K562 (cell line): ENCODE data around the gene TMEM178A. TPM values are rescaled to one million over a fixed set of nuclear protein-coding genes. Genes with fewer than 3 reads are reported as not detected.

Source experiments
- ATAC-seq: fragments of 200-7000 bp; cut with Tn5 transposase; 3 replicates; pipeline ENCODE4 v1.9.1; 2020; ENCODE audit warnings: moderate library complexity
- BruUV-seq: library from RNA; stranded (reverse); fragments of 400-500 nt; replicated peaks from 2 replicates; lab custom pipeline; 2021; lab: Mats Ljungman, UMichigan
- CTCF ChIA-PET: fragments of 300-600 bp; formaldehyde crosslinking; extraction: SDS; loops from one replicate; lab custom pipeline; 2021; ENCODE audit warnings: low intra/inter-chr PET ratio; lab: Yijun Ruan, JAX
- POLR2A ChIA-PET: fragments of 300-600, 350-650 bp; sonication (Branson Sonifier 250); formaldehyde crosslinking; extraction: SDS; loops from one replicate; lab custom pipeline; 2021; ENCODE audit warnings: antibody characterized with exemption, inconsistent platforms; lab: Yijun Ruan, JAX
- DNase-seq, 4 experiments: peaks; one replicate each; pipeline versions ENCODE4 v3.0.0 to v3.0.0-alpha.2; 2011 to 2018; ENCODE audit warnings: low spot score in 3 of 4, mixed read lengths in 3 of 4; ENCODE audit errors: extremely low read depth in 1 of 4
- FAIRE-seq: peaks from 2 replicates; lab custom pipeline; 2011; peaks lifted over from hg19 to GRCh38; lab: Jason Lieb, UNC
- H2AFZ ChIP-seq: 2 replicates; pipeline ENCODE4 v1.6.0; 2011; ENCODE audit warnings: low read depth, low read length, control low read depth, inconsistent platforms
- H3K27ac ChIP-seq: fragments of 200-600 bp; 3 replicates; pipeline ENCODE4 v1.8.0; 2011; ENCODE audit warnings: low read depth, mild to moderate bottlenecking, control low read depth, inconsistent platforms, low read length, moderate library complexity, mixed read lengths; ENCODE audit errors: extremely low read depth
- H3K27me3 ChIP-seq, 2 experiments: fragments of 300-600 bp in 1 of 2; 2 replicates in 1 of 2; 3 replicates in 1 of 2; pipeline versions ENCODE4 v1.6.0 to v1.8.0; 2011; ENCODE audit warnings: inconsistent platforms in 2 of 2, low read length in 2 of 2, mild to moderate bottlenecking in 1 of 2, mixed read lengths in 1 of 2, moderate library complexity in 1 of 2; ENCODE audit not compliant: control insufficient read depth in 2 of 2, insufficient read depth in 2 of 2
- H3K36me3 ChIP-seq: fragments of 300-600 bp; 3 replicates; pipeline ENCODE4 v1.8.0; 2011; ENCODE audit warnings: mild to moderate bottlenecking, low read length, inconsistent platforms; ENCODE audit not compliant: control insufficient read depth, insufficient read depth
- H3K4me1 ChIP-seq, 2 experiments: fragments of 200-600 bp in 1 of 2; replicated peaks in 1 of 2; 2 replicates in 1 of 2; 3 replicates in 1 of 2; pipeline versions ENCODE4 v1.5.1 to v1.8.0; 2011; ENCODE audit warnings: inconsistent platforms in 2 of 2, low read length in 2 of 2, mild to moderate bottlenecking in 1 of 2, mixed read lengths in 1 of 2, moderate library complexity in 1 of 2; ENCODE audit not compliant: control insufficient read depth in 2 of 2, insufficient read depth in 2 of 2
- H3K4me2 ChIP-seq: 2 replicates; pipeline ENCODE4 v1.6.1; 2011; ENCODE audit warnings: low read length, control low read depth, inconsistent platforms, mixed read lengths; ENCODE audit not compliant: insufficient read depth
- H3K4me3 ChIP-seq: fragments of 200-600 bp; sonication (generic), shearing (Covaris generic); 2 replicates; pipeline ENCODE4 v1.5.1; 2016; ENCODE audit warnings: control low read depth, inconsistent platforms
- H3K79me2 ChIP-seq: fragments of 200-600 bp; 3 replicates; pipeline ENCODE4 v1.8.0; 2011; ENCODE audit warnings: low read length, inconsistent platforms; ENCODE audit not compliant: control insufficient read depth, insufficient read depth
- H3K9ac ChIP-seq, 2 experiments: 2 replicates each; pipeline versions ENCODE4 v1.6.0 to v1.6.1; 2011; ENCODE audit warnings: low read depth in 2 of 2, low read length in 2 of 2, control low read depth in 1 of 2, inconsistent platforms in 1 of 2, mild to moderate bottlenecking in 1 of 2, mixed read lengths in 1 of 2; ENCODE audit not compliant: insufficient read depth in 1 of 2
- H3K9me1 ChIP-seq: one replicate; pipeline ENCODE4 v1.6.0; 2011; ENCODE audit warnings: inconsistent platforms, mild to moderate bottlenecking, low read length, moderate library complexity; ENCODE audit not compliant: control insufficient read depth, insufficient read depth
- H3K9me3 ChIP-seq: replicated peaks from 2 replicates; pipeline ENCODE4 v1.5.1; 2011; ENCODE audit warnings: low read depth, low read length, inconsistent platforms; ENCODE audit not compliant: control insufficient read depth, insufficient read depth
- H4K20me1 ChIP-seq: replicated peaks from 2 replicates; pipeline ENCODE4 v1.6.1; 2011; ENCODE audit warnings: low read length, inconsistent platforms, mixed read lengths; ENCODE audit not compliant: control insufficient read depth, insufficient read depth
- CBX5 ChIP-seq: IDR thresholded peaks from 2 replicates; pipeline ENCODE4 v1.6.1; 2014; ENCODE audit warnings: low read depth, borderline replicate concordance
- FOXJ2 ChIP-seq: fragments of 200-800 bp; sonication (Bioruptor generic); IDR thresholded peaks from 2 replicates; pipeline ENCODE4 v1.6.1; 2016; ENCODE audit warnings: missing genetic modification characterization, missing compliant biosample characterization
- GTF2B ChIP-seq: IDR thresholded peaks from 2 replicates; pipeline ENCODE4 v1.6.1; 2011; ENCODE audit not compliant: insufficient read length; ENCODE audit errors: extremely low read depth
- JUNB ChIP-seq: fragments of 450-650 bp; formaldehyde crosslinking; conservative IDR thresholded peaks from 2 replicates; pipeline ENCODE4 v1.4.0; 2020; ENCODE audit warnings: mild to moderate bottlenecking
- MAX ChIP-seq: sonication (generic); formaldehyde crosslinking; IDR thresholded peaks from 2 replicates; pipeline ENCODE4 v1.9.0; 2022; ENCODE audit warnings: mild to moderate bottlenecking, missing genetic modification reagents
- MEF2A ChIP-seq: IDR thresholded peaks from 2 replicates; pipeline ENCODE4 v1.6.1; 2011; ENCODE audit warnings: low read depth, mild to moderate bottlenecking, low read length, moderate library complexity; ENCODE audit not compliant: control insufficient read depth
- RFX1 ChIP-seq: fragments of 450-650 bp; IDR thresholded peaks from 2 replicates; pipeline ENCODE4 v1.6.1; 2016; ENCODE audit warnings: mild to moderate bottlenecking, moderate library complexity
- SIN3B ChIP-seq: fragments of 450-650 bp; IDR thresholded peaks from 2 replicates; pipeline ENCODE4 v1.6.1; 2017; ENCODE audit warnings: low read depth, mild to moderate bottlenecking, moderate library complexity
- SRSF9 ChIP-seq: fragments of 200-400 bp; formaldehyde crosslinking; IDR thresholded peaks from 2 replicates; pipeline ENCODE4 v1.6.1; 2017; ENCODE audit warnings: low read depth, low read length, borderline replicate concordance
- TOE1 ChIP-seq, 2 experiments: fragments of 450-650 bp in 1 of 2; sonication (generic) in 1 of 2; formaldehyde crosslinking in 1 of 2; IDR thresholded peaks; 2 replicates each; pipeline versions ENCODE4 v1.7.1 to v1.8.0; 2016 to 2022; ENCODE audit warnings: borderline replicate concordance in 2 of 2, mild to moderate bottlenecking in 2 of 2, antibody characterized with exemption in 1 of 2, inconsistent platforms in 1 of 2, low read depth in 1 of 2, missing genetic modification reagents in 1 of 2, moderate library complexity in 1 of 2
- ZNF24 ChIP-seq: fragments of 450-650 bp; IDR thresholded peaks from 2 replicates; pipeline ENCODE4 v1.6.1; 2016
- WGBS: fragments of 100-300 bp; shearing (Covaris generic); methylation state at CpG from one replicate; pipeline ENCODE4 v1.1.6; 2016; ENCODE audit warnings: low coverage, mixed read lengths; ENCODE audit not compliant: insufficient coverage; ENCODE audit errors: missing lambda C conversion rate; 5-methylcytosine and 5-hydroxymethylcytosine counted together
- in situ Hi-C: fragments of 300-500 bp; cut with MboI; formaldehyde crosslinking; loops from 4 replicates; pipeline ENCODE4 v1.15.0; 2018; ENCODE audit warnings: inconsistent platforms, mixed read lengths
- intact Hi-C: fragments of 100-400 bp; cut with micrococcal nuclease; formaldehyde crosslinking; loops from 2 replicates; pipeline ENCODE4 v1.14.2; 2022
- polyA plus RNA-seq, 8 experiments: library from polyadenylated mRNA; depleted of rRNA in 4 of 8; stranded (reverse) in 5 of 8; unstranded in 3 of 8; fragments of >200 nt; fragmentation: Nextera tagmentation in 2 of 8; fragmentation: Illumina TruSeq in 1 of 8; extraction: Ambion mirVana in 2 of 8; extraction: Trizol in 1 of 8; gene quantifications; 2 replicates each; pipeline versions ENCODE4 v1.2.1 to v1.2.3, GENCODE V29; 2011 to 2014; ENCODE audit warnings: inconsistent platforms in 1 of 8, missing spikeins in 1 of 8
- total RNA-seq, 7 experiments: library from RNA; depleted of rRNA in 6 of 7; stranded (reverse); fragments of >200 nt in 6 of 7; fragmentation: Illumina TruSeq in 2 of 7; extraction: Trizol in 2 of 7; gene quantifications; 2 replicates each; pipeline versions ENCODE4 v1.2.1 to v1.2.3, GENCODE V29; 2011 to 2021; ENCODE audit warnings: low replicate concordance in 1 of 7
- TF ChIP-seq, protein P1 (sequence below): fragments of 250-450 bp; sonication (Bioruptor Pico); IDR thresholded peaks from 2 replicates; pipeline ENCODE4 v1.4.0; 2020; ENCODE audit warnings: borderline replicate concordance
- TF ChIP-seq, protein P2 (sequence below): fragments of 450-650 bp; IDR thresholded peaks from 2 replicates; pipeline ENCODE4 v1.6.1; 2016; ENCODE audit warnings: low read depth, mild to moderate bottlenecking, moderate library complexity

The TMEM178A gene
- total and polyA plus RNA-seq, 9 of the 15 experiments (the other 6 are each of a cell fraction or from before 2014, with no cell fraction given): 0.04 to 0.17 TPM; not detected in 7

DNA sequence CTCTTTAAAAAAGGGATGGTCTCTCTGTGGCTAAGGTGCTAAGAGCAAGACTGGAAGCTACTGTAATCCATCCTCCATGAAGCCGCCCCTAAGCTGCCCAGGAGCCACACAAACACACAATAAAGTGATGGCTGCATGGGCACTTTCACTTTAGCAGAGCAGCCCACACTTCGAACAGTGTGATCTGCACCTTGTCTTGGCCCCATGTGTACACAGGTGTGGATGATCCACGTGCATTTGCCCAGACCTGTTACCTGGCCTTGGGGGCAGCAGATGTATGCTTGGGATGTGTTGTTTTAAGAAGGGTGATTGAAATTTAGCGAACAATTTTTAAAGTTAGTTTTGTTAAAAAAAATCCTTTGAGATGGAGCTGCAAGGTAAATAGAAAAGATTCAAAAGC is 39.9 kb downstream of the TMEM178A start:
- BruUV-seq: no TSS peak
- intact Hi-C loops: no loop called here
- no peak overlapping the region for H3K4me2 ChIP-seq
- CTCF ChIA-PET: no interaction called here
- no peaks in the 10 kb centered on the region for H3K79me2 ChIP-seq
- no peaks in the 10 kb centered on the region for H3K4me1 ChIP-seq
- no peak overlapping the region for H3K27ac ChIP-seq
- TF ChIP-seq MEF2A: no peak
- no peak for TF ChIP-seq ZNF24
- TF ChIP-seq RFX1: no peak
- TF ChIP-seq, protein P1, sequence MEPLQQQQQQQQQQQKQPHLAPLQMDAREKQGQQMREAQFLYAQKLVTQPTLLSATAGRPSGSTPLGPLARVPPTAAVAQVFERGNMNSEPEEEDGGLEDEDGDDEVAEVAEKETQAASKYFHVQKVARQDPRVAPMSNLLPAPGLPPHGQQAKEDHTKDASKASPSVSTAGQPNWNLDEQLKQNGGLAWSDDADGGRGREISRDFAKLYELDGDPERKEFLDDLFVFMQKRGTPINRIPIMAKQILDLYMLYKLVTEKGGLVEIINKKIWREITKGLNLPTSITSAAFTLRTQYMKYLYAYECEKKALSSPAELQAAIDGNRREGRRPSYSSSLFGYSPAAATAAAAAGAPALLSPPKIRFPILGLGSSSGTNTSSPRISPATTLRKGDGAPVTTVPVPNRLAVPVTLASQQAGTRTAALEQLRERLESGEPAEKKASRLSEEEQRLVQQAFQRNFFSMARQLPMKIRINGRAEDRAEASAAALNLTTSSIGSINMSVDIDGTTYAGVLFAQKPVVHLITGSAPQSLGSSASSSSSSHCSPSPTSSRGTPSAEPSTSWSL (CRISPR knock-in tag): no peak
- no peak for TF ChIP-seq CBX5
- TF ChIP-seq SRSF9: no peak
- TF ChIP-seq MAX (CRISPR knock-in tag): no peak
- no peak for TF ChIP-seq TOE1 (IDR thresholded peaks at IDR 0.05; ENCODE audit: borderline replicate concordance)
- TF ChIP-seq TOE1 (CRISPR knock-in tag; IDR thresholded peaks at IDR 0.05; ENCODE audit: borderline replicate concordance, low read depth): no peak
- TF ChIP-seq GTF2B: no peak
- TF ChIP-seq, protein P2, sequence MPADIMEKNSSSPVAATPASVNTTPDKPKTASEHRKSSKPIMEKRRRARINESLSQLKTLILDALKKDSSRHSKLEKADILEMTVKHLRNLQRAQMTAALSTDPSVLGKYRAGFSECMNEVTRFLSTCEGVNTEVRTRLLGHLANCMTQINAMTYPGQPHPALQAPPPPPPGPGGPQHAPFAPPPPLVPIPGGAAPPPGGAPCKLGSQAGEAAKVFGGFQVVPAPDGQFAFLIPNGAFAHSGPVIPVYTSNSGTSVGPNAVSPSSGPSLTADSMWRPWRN: no peak
- TF ChIP-seq JUNB: no peak
- TF ChIP-seq SIN3B: no peak
- no peak for TF ChIP-seq FOXJ2 (tag)
- TF ChIP-seq, all 486 proteins: peak for 0
- Histone ChIP-seq H3K4me3 (no peak overlapping the region), H4K20me1 (no peaks in the 10 kb centered on the region), H2AFZ (no peak overlapping the region), H3K9me3 (peaks cover 4% of the 10 kb centered on the region), H3K27me3 (peaks cover 11 to 22% of the 10 kb centered on the region in 2 experiments), H3K9ac (no peak overlapping the region), H3K9me1 (no peaks in the 10 kb centered on the region), H3K36me3 (no peaks in the 10 kb centered on the region)
- ATAC-seq (no peak), FAIRE-seq (no peak), DNase-seq (no peak)
- 0% methylated on average over 4 of the region's 4 CpGs for WGBS
- POLR2A ChIA-PET: no interaction called here
- in situ Hi-C loops: no loop called here
